ENCODE measurements around the gene CCDC102A. TPM values are rescaled to one million over a fixed set of nuclear protein-coding genes. Genes with fewer than 3 reads are reported as not detected.
A peak's percentile ranks its signal among the peaks of the same experiment; 100 is the strongest.
"Not testable (repeated sequence)": the region's sequence is repeated elsewhere in the genome, so short reads cannot be mapped to it uniquely, and the experiment has no call there.

The CCDC102A gene
- total RNA-seq, 1 donor from 2014 or later: not detected

- Mint-ChIP-seq H3K4me1 (ENCODE audit: low read depth, unreplicated experiment) (no peaks in the 10 kb centered on the region), H3K36me3 (ENCODE audit: unreplicated experiment) (peaks cover 16% of the 10 kb centered on the region), H3K27me3 (ENCODE audit: unreplicated experiment) (peaks cover 6% of the 10 kb centered on the region), H3K9me3 (ENCODE audit: unreplicated experiment) (peaks cover 1% of the 10 kb centered on the region), H3K4me3 (ENCODE audit: unreplicated experiment) (no peak overlapping the region), H3K27ac (ENCODE audit: unreplicated experiment) (no peak overlapping the region)
- TF ChIP-seq CTCF (IDR thresholded peaks at IDR 0.05; ENCODE audit: partially characterized antibody, unreplicated experiment): no peak
- no peak for DNase-seq
These were observed 19.5 kb upstream of the CCDC102A start for GRCh38 chr16:57555831-57556230.

GRCh38 chr16:57551057-57551456 lies 14.7 kb upstream of the CCDC102A start:
- no peak for TF ChIP-seq CTCF (IDR thresholded peaks at IDR 0.05; ENCODE audit: partially characterized antibody, unreplicated experiment)
- Mint-ChIP-seq H3K4me3 (ENCODE audit: unreplicated experiment) (no peak overlapping the region), H3K27me3 (ENCODE audit: unreplicated experiment) (peaks cover 2% of the 10 kb centered on the region), H3K27ac (ENCODE audit: unreplicated experiment) (no peak overlapping the region), H3K36me3 (ENCODE audit: unreplicated experiment) (peaks cover 6% of the 10 kb centered on the region), H3K9me3 (ENCODE audit: unreplicated experiment) (no peaks in the 10 kb centered on the region), H3K4me1 (ENCODE audit: low read depth, unreplicated experiment) (no peaks in the 10 kb centered on the region)
- no peak for DNase-seq

- Mint-ChIP-seq H3K4me3 (ENCODE audit: unreplicated experiment) (no peak overlapping the region), H3K4me1 (ENCODE audit: low read depth, unreplicated experiment) (no peaks in the 10 kb centered on the region), H3K27ac (ENCODE audit: unreplicated experiment) (no peak overlapping the region), H3K9me3 (ENCODE audit: unreplicated experiment) (no peaks in the 10 kb centered on the region), H3K27me3 (ENCODE audit: unreplicated experiment) (peaks cover 3% of the 10 kb centered on the region), H3K36me3 (ENCODE audit: unreplicated experiment) (peaks cover 6% of the 10 kb centered on the region)
- TF ChIP-seq CTCF (IDR thresholded peaks at IDR 0.05; ENCODE audit: partially characterized antibody, unreplicated experiment): no peak
- DNase-seq: no peak
These were observed 13.4 kb upstream of the CCDC102A start for GRCh38 chr16:57549730-57550129.

- DNase-seq: no peak
- no peaks in the 10 kb centered on the region for H3K4me1 Mint-ChIP-seq (ENCODE audit: low read depth, unreplicated experiment)
- no peak overlapping the region for H3K4me3 Mint-ChIP-seq (ENCODE audit: unreplicated experiment)
- TF ChIP-seq CTCF (IDR thresholded peaks at IDR 0.05; ENCODE audit: partially characterized antibody, unreplicated experiment): no peak
- H3K36me3 Mint-ChIP-seq (ENCODE audit: unreplicated experiment): peaks cover 6% of the 10 kb centered on the region
- peaks cover 3% of the 10 kb centered on the region for H3K27me3 Mint-ChIP-seq (ENCODE audit: unreplicated experiment)
- H3K9me3 Mint-ChIP-seq (ENCODE audit: unreplicated experiment): no peaks in the 10 kb centered on the region
- peak overlapping the region; percentile 46 for H3K27ac Mint-ChIP-seq (ENCODE audit: unreplicated experiment)
These were observed 12.0 kb upstream of the CCDC102A start for GRCh38 chr16:57548408-57548807.

GRCh38 chr16:57547524-57547923 lies 11.2 kb upstream of the CCDC102A start:
- not testable (repeated sequence) for H3K27ac Mint-ChIP-seq (ENCODE audit: unreplicated experiment)

More at GRCh38 chr16:57547524-57547923, 11.2 kb upstream of the CCDC102A start:
- H3K27me3 Mint-ChIP-seq (ENCODE audit: unreplicated experiment); H3K4me1 Mint-ChIP-seq (ENCODE audit: low read depth, unreplicated experiment); H3K9me3 Mint-ChIP-seq (ENCODE audit: unreplicated experiment); DNase-seq; H3K4me3 Mint-ChIP-seq (ENCODE audit: unreplicated experiment); H3K36me3 Mint-ChIP-seq (ENCODE audit: unreplicated experiment): not testable (repeated sequence)

All from glutamatergic neuron (in vitro differentiated cells).